HG03460 (cell line): ENCODE measurements around the gene ZG16B.

ENCODE experiments used
- ATAC-seq: cut with Tn5 transposase; IDR thresholded peaks from one replicate; pipeline ENCODE4 v1.9.1; 2021; ENCODE audit not compliant: unreplicated experiment

Gene ZG16B

DNA sequence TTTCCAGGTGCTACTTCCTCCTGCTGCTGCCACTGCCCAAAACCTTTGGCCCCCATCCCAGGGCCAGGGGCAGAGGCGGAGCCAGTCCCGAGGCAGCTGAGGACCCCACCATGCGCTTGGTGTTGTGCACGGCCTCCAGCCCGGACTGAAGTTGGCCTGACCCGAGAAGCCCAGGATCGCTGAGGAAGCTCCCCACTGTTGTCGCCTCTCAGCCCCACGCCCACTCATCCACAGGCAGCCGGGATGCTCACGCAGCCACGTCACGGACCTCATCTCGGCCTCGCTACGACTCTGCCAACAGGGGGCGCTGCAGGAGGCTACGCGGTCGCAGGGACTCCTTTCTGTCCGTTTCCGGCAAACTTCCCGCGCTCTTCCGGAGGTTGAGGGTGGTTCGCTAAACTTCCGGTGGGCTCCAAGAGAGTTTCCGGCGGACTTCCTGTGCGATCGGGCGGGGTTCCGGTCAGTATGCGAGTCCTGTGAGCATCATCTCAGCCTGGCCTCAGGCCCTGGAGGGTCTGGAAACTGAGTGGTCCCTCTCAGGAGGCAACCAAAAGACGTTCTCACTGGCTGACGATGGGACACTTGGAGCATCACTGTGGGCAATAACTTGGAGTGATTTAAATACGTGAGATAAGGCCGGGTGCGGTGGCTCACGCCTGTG lies 12.4 kb downstream of the ZG16B start:
- ATAC-seq = no peak

DNA sequence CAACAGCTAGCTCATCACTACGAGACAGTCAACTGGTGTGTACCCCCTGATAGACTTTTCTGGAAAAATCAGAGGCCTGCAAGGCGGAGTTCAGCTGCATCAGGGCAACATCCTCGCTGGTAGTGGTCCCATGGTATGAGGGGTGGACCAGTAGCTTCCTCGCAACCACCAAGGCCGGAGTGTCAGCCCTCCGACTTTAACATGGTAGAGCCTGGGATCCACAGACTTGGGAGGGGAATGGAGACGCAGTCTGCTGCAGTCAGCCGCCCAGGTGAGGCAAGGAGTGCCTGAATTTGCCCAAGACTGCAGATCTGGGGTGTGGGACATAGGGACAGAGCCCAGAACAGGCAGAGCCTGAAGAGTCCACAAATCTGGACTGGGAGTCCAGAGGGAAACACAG lies 13.4 kb downstream of the ZG16B start:
- no peak for ATAC-seq

- no peak for ATAC-seq
These were observed 15.0 kb downstream of the ZG16B start for GRCh38 chr16:2845116-2845515.

DNA sequence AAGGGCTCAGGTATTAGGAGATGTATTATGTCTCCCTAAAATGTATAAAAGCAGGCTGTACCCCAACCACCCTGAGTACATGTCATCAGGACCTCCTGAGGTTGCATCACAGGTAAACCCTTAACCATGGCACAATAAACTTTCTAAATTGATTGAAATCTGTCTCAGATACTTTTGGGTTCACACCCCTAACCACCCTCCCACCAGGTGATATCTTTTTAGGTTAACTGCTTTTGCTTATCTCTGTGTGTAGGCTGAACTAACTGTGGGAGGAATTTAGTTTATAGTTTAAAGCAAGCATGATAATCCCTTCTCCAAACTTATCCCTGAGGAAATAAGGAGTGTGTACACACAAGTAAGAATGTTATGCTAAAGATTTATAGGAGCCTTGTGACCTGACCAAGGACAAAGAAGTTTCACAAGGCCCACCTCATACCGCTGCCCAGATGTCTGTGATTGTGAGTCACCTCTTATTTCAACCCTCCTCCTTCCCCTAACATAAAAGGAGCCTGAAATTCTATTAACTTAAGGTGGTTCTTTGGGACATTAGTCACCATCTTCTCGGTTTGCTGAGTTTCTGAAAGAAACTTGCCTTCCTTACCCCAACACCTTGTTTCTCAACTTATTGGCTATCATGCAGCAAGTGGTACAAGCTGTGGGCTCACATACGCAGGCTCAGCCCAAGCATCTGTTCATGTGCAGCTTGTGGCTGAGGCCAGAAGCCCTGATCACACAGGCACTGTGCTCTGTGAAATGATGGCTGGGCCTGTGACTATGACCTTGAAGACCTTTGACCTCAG lies 16.6 kb downstream of the ZG16B start:
- ATAC-seq = no peak

DNA sequence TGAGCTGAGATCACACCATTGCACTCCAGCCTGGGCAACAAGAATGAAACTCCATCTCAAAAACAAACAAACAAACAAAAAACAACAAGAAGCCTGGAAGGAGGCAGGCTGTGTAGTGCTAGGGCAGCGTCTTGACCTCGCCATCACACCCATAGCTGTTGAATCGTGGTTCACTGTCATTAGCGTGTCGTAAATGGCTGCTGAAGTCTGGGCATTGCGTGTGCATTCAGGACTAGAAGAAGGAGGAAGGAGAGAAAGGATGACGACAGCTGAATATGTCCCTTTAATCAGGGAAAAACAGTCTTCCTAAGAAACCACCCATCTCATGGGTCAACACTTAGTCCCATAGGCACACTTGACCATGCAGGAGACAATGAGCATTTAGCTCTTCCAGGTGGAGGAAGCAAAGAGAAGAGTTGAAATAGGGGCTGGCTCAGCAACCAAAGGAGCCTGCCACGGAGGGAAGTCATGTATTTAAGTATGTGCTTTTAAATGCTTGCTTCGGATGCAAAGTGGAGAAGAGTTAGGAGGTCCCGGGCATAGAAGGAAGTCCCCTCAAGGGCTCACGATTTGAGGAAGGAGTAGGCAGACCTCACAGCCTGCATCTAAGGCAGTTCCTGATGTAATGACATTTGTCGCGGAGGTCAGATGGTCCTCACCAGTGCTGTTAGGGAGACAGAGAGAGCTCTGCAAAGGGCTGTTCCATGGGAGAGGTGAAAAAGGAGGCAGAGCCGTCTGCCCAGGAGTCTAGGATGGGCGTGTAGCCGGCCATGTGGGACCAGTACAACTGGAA lies 19.0 kb downstream of the ZG16B start:
- no peak for ATAC-seq

- ATAC-seq = no peak
These were observed 22.1 kb downstream of the ZG16B start for GRCh38 chr16:2852003-2852730.

DNA sequence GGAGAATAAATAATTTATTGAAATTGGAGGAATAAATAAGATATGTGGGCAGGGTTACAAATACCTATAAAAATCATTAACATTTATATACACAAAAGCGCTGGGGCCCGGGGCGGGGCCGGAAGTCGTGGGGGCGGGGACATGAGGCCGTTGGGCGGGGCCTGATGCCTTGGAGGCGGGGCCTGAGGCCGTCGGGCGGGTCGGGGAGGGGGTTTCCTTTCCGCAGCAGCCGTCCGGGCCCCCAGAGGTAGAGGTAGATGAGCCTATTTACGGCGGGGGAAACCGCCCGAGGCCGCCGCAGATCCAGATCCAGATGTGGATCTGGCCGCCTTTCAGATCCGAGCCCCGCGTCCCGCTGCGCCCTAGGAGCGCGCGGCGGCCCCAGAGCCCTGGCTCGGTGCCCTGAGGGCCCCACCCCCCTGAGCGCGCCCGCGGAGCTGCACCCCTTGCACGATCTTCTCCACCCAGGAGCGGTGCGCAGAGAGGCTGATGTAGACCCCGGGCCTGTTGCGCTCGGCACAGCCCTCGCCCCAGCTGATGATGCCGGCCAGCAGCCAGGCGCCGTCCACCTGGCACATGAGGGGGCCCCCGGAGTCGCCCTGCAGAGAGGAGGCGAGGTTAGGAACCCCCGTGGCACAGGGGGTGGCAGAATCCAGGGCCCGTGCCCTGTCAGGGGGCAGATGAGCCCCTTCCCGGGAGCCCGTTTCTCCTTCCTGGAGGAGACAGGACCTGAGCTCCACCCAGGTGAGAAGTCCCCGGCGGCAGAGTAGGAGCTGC lies 22.8 kb downstream of the ZG16B start:
- no peak for ATAC-seq

- no peak for ATAC-seq
These were observed 23.5 kb downstream of the ZG16B start for GRCh38 chr16:2853531-2854073.

GRCh38 chr16:2854700-2855309 lies 24.7 kb downstream of the ZG16B start:
- ATAC-seq = no peak

DNA sequence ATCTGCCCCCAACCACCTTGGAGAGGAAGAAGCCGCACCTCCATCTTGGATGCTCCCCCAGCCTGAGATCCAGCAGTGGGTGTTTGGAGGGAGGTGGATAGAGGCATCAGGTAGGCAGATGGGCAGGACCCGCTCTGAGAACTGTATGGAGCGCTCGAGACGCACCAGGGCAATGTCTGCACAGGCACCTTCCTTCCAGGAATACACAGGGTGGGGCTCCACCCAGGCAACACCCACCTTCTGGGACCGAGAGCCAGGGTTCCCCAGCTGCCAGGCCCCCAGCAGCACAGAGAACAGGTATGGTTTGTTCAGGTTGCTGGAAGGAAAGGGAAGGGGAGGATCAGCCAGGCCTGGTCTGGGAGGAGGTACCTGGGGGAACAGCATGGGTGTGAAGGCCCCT lies 25.4 kb downstream of the ZG16B start:
- no peak for ATAC-seq

DNA sequence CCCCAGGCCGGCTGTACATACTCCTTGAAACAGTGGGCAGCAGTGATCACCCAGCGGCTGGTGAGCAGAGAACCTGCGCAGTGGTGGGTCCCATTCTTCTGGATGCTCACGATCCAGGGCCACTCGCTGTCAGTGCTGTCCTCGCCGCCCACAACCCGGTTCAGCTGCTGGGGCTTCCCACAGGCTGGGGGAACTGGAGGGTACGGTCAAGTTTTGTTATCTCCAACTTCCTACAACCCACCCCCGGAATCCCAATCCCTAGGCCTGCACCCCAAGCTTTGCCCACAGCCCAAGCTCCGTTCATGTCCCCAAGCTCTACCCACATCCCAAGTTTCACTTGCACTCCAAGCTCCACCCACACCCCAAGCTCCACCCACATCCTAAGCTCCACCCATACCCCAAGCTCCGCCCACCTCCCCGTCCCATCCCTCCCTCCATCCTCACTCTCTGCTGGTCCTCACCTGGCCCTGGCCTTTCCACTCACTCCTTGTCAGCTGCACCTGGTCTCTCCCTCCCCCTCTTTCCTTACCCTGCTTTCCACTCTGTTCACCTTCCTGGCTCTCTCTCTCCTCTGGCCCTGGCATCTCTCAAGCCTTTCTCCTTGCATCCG lies 26.1 kb downstream of the ZG16B start:
- no peak for ATAC-seq

- no peak for ATAC-seq
These were observed 26.8 kb downstream of the ZG16B start for GRCh38 chr16:2856686-2857450.

DNA sequence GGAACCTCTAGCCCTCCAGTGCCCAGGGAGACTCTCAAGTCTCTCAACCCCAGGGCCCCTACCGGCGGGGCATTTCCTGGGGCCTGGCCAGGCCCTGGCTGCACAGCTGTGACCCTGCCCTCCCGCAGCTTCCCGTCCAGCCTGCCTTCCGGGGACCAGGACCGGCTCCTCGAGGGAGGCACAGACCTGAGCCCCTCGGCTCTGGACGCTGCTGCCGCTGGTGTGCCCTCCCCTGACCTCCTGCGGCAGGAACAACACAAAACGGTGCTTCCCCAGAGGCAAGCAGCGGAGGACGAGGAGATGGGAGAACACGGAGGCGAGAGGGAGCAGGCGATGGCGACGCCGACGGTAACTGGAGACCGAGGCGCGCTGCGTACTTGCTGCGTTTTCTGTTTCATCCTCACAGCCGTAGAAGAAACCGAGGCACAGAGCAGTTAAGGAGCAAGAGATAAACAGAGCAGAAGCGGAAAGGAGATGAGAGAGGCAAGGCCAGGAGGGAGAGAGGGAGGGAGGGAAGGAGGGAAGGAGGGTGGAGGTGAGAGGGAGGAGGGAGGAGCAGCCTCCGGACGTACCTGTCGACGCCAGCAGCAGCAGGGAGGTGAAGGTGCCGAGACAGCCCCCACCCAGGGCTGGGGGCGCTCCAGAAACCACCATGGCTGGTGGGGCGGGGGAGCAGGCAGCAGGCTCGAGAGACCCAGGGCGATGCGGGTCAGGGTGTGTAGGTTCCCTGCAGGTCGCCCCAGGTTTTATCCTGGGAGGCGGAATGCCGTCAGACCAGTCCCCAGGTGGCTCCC lies 27.5 kb downstream of the ZG16B start, which contains the start of gene PRSS22:
Gene PRSS22, minus strand, starts transcription at position 720 of the 794 bp plus-strand sequence. Its CDS starts 66 bp downstream, at position 654.
- ATAC-seq = no peak

- no peak for ATAC-seq
These were observed 28.3 kb downstream of the ZG16B start for GRCh38 chr16:2858245-2859025.

- ATAC-seq = no peak
These were observed 29.7 kb downstream of the ZG16B start for GRCh38 chr16:2859686-2860265.

- ATAC-seq = no peak
These were observed 30.9 kb downstream of the ZG16B start for GRCh38 chr16:2860826-2861567.
